Smooth muscle cell (in vitro differentiated cells): ENCODE measurements around the gene KRTAP2-1. TPM values are rescaled to one million over a fixed set of nuclear protein-coding genes. Genes with fewer than 3 reads are reported as not detected.

Source experiments
- DNase-seq: peaks from one replicate; lab custom pipeline; 2025; ENCODE audit not compliant: unreplicated experiment; lab: John Stamatoyannopoulos, UW
- H2AFZ ChIP-seq: fragments of 200-600 bp; sonication (generic); 2 replicates; pipeline ENCODE4 v1.6.0; 2016; ENCODE audit warnings: antibody characterized with exemption, low read depth, mild to moderate bottlenecking
- H3F3A ChIP-seq: fragments of 200-600 bp; sonication (generic); 2 replicates; pipeline ENCODE4 v1.6.0; 2017; ENCODE audit warnings: antibody characterized with exemption, low read depth
- H3K27ac ChIP-seq: fragments of 200-600 bp; sonication (generic); 2 replicates; pipeline ENCODE4 v1.5.1; 2016; ENCODE audit warnings: low read depth, mild to moderate bottlenecking
- H3K27me3 ChIP-seq: fragments of 200-600 bp; sonication (generic); 2 replicates; pipeline ENCODE4 v1.6.1; 2016; ENCODE audit warnings: low read depth, mild to moderate bottlenecking
- H3K36me3 ChIP-seq: fragments of 200-600 bp; sonication (generic); 2 replicates; pipeline ENCODE4 v1.5.1; 2016; ENCODE audit warnings: low read depth
- H3K4me1 ChIP-seq: fragments of 200-600 bp; sonication (generic); 2 replicates; pipeline ENCODE4 v1.5.1; 2016; ENCODE audit warnings: low read depth
- H3K4me2 ChIP-seq: fragments of 200-600 bp; sonication (generic); 2 replicates; pipeline ENCODE4 v1.6.0; 2016; ENCODE audit warnings: mild to moderate bottlenecking
- H3K4me3 ChIP-seq: fragments of 200-600 bp; sonication (generic); 2 replicates; pipeline ENCODE4 v1.5.1; 2016; ENCODE audit warnings: mild to moderate bottlenecking
- H3K79me2 ChIP-seq: fragments of 200-600 bp; sonication (generic); 2 replicates; pipeline ENCODE4 v1.6.0; 2016; ENCODE audit warnings: low read depth, mild to moderate bottlenecking
- H3K9ac ChIP-seq: fragments of 200-600 bp; sonication (generic); 2 replicates; pipeline ENCODE4 v1.6.0; 2016; ENCODE audit warnings: low read depth
- H3K9me3 ChIP-seq: fragments of 200-600 bp; sonication (generic); replicated peaks from 2 replicates; pipeline ENCODE4 v1.5.1; 2016; ENCODE audit warnings: low read depth
- H4K20me1 ChIP-seq: fragments of 200-600 bp; sonication (generic); 2 replicates; pipeline ENCODE4 v1.6.0; 2016; ENCODE audit warnings: low read depth
- CTCF ChIP-seq: fragments of 200-600 bp; sonication (generic); IDR thresholded peaks from 2 replicates; pipeline ENCODE4 v1.5.1; 2017; ENCODE audit warnings: borderline replicate concordance, mild to moderate bottlenecking, antibody characterized with exemption; ENCODE audit not compliant: insufficient read depth, poor library complexity, severe bottlenecking
- WGBS: methylation state at CpG from one replicate; pipeline ENCODE4 v1.1.7; 2016; ENCODE audit warnings: low lambda C conversion rate; 5-methylcytosine and 5-hydroxymethylcytosine counted together
- polyA plus RNA-seq: library from polyadenylated mRNA; unstranded; fragments of >200 nt; fragmentation: Nextera tagmentation; extraction: Ambion mirVana; gene quantifications from 2 replicates; pipeline ENCODE4 v1.2.1, GENCODE V29; 2016
- total RNA-seq: library from RNA; depleted of rRNA; stranded (reverse); fragments of >200 nt; gene quantifications from 2 replicates; pipeline ENCODE4 v1.2.3, GENCODE V29; 2014

The KRTAP2-1 gene
- total and polyA plus RNA-seq, 2 experiments from 2014 or later, result not detected

- 93% methylated on average over 13 of the region's 13 CpGs for WGBS
Observed at GRCh38 chr17:41016578-41017215, 30.4 kb downstream of the KRTAP2-1 start.

GRCh38 chr17:41015454-41015853 is 31.7 kb downstream of the KRTAP2-1 start:
- no peak overlapping the region for H3K4me2 ChIP-seq
- H3K9ac ChIP-seq, result no peak overlapping the region
- H4K20me1 ChIP-seq, result no peaks in the 10 kb centered on the region
- no peak overlapping the region for H2AFZ ChIP-seq
- no peaks in the 10 kb centered on the region for H3K79me2 ChIP-seq
- DNase-seq, result no peak
- H3K4me3 ChIP-seq, result no peak overlapping the region
- H3K36me3 ChIP-seq, result no peaks in the 10 kb centered on the region
- H3F3A ChIP-seq, result no peaks in the 10 kb centered on the region
- no peaks in the 10 kb centered on the region for H3K4me1 ChIP-seq
- no peaks in the 10 kb centered on the region for H3K9me3 ChIP-seq
- no peak overlapping the region for H3K27ac ChIP-seq
- TF ChIP-seq CTCF, result no peak
- 79% methylated on average over 7 of the region's 7 CpGs for WGBS
- no peaks in the 10 kb centered on the region for H3K27me3 ChIP-seq

More at GRCh38 chr17:41016578-41017215, 30.4 kb downstream of the KRTAP2-1 start:
- H3K36me3 ChIP-seq, result no peaks in the 10 kb centered on the region
- no peaks in the 10 kb centered on the region for H3K4me1 ChIP-seq
- no peak overlapping the region for H2AFZ ChIP-seq
- no peaks in the 10 kb centered on the region for H3K27me3 ChIP-seq
- no peak for TF ChIP-seq CTCF
- H3K9me3 ChIP-seq, result no peaks in the 10 kb centered on the region
- DNase-seq, result no peak
- no peaks in the 10 kb centered on the region for H3F3A ChIP-seq
- no peak overlapping the region for H3K9ac ChIP-seq
- no peak overlapping the region for H3K4me2 ChIP-seq
- no peak overlapping the region for H3K4me3 ChIP-seq
- H3K79me2 ChIP-seq, result no peaks in the 10 kb centered on the region
- no peaks in the 10 kb centered on the region for H4K20me1 ChIP-seq
- H3K27ac ChIP-seq, result no peak overlapping the region

GRCh38 chr17:41013606-41014005 is 33.5 kb downstream of the KRTAP2-1 start:
- Histone ChIP-seq H3K4me2 (no peak overlapping the region), H3K9ac (no peak overlapping the region), H3K79me2 (no peaks in the 10 kb centered on the region), H3K36me3 (no peaks in the 10 kb centered on the region), H3K27ac (no peak overlapping the region), H3K9me3 (no peaks in the 10 kb centered on the region), H2AFZ (no peak overlapping the region), H4K20me1 (no peaks in the 10 kb centered on the region), H3K4me3 (no peak overlapping the region), H3K4me1 (peaks cover 5% of the 10 kb centered on the region), H3K27me3 (no peaks in the 10 kb centered on the region), H3F3A (no peaks in the 10 kb centered on the region)
- 52% methylated on average over 1 of the region's 1 CpG for WGBS
- no peak for TF ChIP-seq CTCF
- DNase-seq, result no peak

- Histone ChIP-seq H3K36me3 (no peaks in the 10 kb centered on the region), H2AFZ (no peak overlapping the region)
Observed at GRCh38 chr17:41013181-41013580, 33.9 kb downstream of the KRTAP2-1 start.

More at GRCh38 chr17:41013181-41013580, 33.9 kb downstream of the KRTAP2-1 start:
- no peaks in the 10 kb centered on the region for H3K79me2 ChIP-seq
- no peak for TF ChIP-seq CTCF
- H3K27ac ChIP-seq, result no peak overlapping the region
- H3K27me3 ChIP-seq, result no peaks in the 10 kb centered on the region
- peaks cover 5% of the 10 kb centered on the region for H3K4me1 ChIP-seq
- H3K4me3 ChIP-seq, result no peak overlapping the region
- H3K4me2 ChIP-seq, result no peak overlapping the region
- H3F3A ChIP-seq, result no peaks in the 10 kb centered on the region
- no peak overlapping the region for H3K9ac ChIP-seq
- no peaks in the 10 kb centered on the region for H3K9me3 ChIP-seq
- DNase-seq, result no peak
- no peaks in the 10 kb centered on the region for H4K20me1 ChIP-seq
- WGBS, result 39% methylated on average over 3 of the region's 3 CpGs
